HUES6 (cell line): Measurements from ENCODE around the gene METTL14.

Experiments used
- H3K27ac ChIP-seq: 2 replicates; pipeline ENCODE4 v1.7.0; 2013; ENCODE audit warnings: low read depth, mild to moderate bottlenecking, low read length, inconsistent platforms
- H3K27me3 ChIP-seq: 2 replicates; pipeline ENCODE4 v1.6.1; 2013; ENCODE audit warnings: low read length; ENCODE audit not compliant: control insufficient read depth, insufficient read depth
- H3K36me3 ChIP-seq: 2 replicates; pipeline ENCODE4 v1.6.1; 2013; ENCODE audit warnings: low read length; ENCODE audit not compliant: control insufficient read depth, insufficient read depth
- H3K4me1 ChIP-seq: 2 replicates; pipeline ENCODE4 v1.6.1; 2013; ENCODE audit warnings: low read length; ENCODE audit not compliant: control insufficient read depth, insufficient read depth
- H3K4me3 ChIP-seq: 2 replicates; pipeline ENCODE4 v1.5.1; 2013; ENCODE audit warnings: low read depth, low read length
- H3K9ac ChIP-seq: one replicate; pipeline ENCODE4 v1.6.1; 2013; ENCODE audit warnings: mild to moderate bottlenecking, low read length
- H3K9me3 ChIP-seq: 2 replicates; pipeline ENCODE4 v1.6.1; 2013; ENCODE audit warnings: low read depth, low read length; ENCODE audit not compliant: control insufficient read depth, insufficient read depth

The METTL14 gene

DNA sequence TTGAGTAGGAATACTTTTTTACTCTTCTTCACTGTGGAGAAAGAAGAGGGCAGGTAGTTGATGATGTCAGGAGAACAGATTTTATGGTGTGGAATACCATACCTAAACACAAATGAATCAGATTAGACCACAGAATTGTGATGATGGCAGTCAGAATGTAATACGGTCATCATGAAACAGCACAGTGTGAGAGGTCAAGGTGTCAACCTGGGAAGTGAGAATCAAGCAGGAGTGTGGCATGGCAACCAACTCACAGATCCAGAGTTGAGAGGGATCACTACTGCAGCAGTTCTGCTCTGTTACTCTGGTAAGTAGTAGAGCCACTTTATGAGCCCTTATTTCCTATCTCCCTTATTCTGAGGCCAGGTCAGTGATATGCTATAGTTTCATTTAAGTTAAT is 27.7 kb downstream of the METTL14 start:
- H3K36me3 ChIP-seq, result peaks cover 40% of the 10 kb centered on the region
- H3K27ac ChIP-seq, result no peak overlapping the region
- H3K27me3 ChIP-seq, result no peaks in the 10 kb centered on the region
- H3K9ac ChIP-seq, result no peak overlapping the region
- H3K4me3 ChIP-seq, result no peak overlapping the region
- H3K4me1 ChIP-seq, result no peaks in the 10 kb centered on the region
- no peaks in the 10 kb centered on the region for H3K9me3 ChIP-seq

DNA sequence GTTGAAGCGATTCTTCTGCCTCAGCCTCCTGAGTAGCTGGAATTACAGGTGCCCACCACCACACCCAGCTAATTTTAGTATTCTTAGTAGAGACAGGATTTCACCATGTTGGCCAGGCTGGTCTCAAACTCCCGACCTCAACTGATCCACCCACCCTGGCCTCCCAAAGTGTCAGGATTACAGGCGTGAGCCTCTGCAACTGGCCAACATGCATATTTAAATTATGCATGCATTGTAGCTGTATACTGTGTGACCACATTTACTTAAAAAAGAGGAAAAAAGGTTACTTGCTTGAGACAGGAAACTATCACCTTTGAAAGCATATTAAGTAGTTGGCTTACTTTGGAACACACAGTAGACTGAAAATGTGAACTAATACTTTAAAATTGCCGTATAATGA is 29.5 kb downstream of the METTL14 start:
- no peaks in the 10 kb centered on the region for H3K27me3 ChIP-seq
- no peak overlapping the region for H3K27ac ChIP-seq
- H3K9ac ChIP-seq, result no peak overlapping the region
- H3K9me3 ChIP-seq, result no peaks in the 10 kb centered on the region
- H3K4me3 ChIP-seq, result no peak overlapping the region
- H3K36me3 ChIP-seq, result peaks cover 26% of the 10 kb centered on the region
- H3K4me1 ChIP-seq, result no peaks in the 10 kb centered on the region

DNA sequence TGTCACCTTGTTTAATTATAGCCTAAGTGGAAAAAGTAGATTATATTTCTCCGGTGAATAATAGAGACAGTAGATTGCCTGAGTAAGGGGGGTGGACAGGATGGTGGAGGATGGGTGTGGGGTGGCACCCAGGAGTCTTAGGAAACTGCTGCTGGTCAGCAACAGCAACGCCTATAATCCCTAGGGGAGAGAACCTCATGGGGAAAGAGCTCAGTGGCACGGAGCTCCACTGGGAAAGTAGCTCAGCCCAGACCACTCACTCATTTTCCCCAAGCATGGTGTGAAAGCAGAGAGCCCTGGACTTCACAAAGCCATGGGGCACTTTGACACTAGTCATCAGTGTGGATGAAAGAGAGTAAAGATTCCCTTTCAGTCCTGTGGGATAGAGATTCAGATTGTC is 31.1 kb downstream of the METTL14 start:
- Histone ChIP-seq H3K27ac (no peak overlapping the region), H3K4me3 (no peak overlapping the region), H3K4me1 (no peaks in the 10 kb centered on the region), H3K36me3 (peaks cover 16% of the 10 kb centered on the region), H3K9ac (no peak overlapping the region), H3K9me3 (no peaks in the 10 kb centered on the region), H3K27me3 (no peaks in the 10 kb centered on the region)

- Histone ChIP-seq H3K27ac (no peak overlapping the region), H3K4me3 (no peak overlapping the region), H3K27me3 (no peaks in the 10 kb centered on the region), H3K4me1 (no peaks in the 10 kb centered on the region), H3K9ac (no peak overlapping the region), H3K36me3 (peaks cover 24% of the 10 kb centered on the region), H3K9me3 (no peaks in the 10 kb centered on the region)
Measured at GRCh38 chr4:118718511-118719170, 33.4 kb downstream of the METTL14 start.

GRCh38 chr4:118721752-118722151 is 36.6 kb downstream of the METTL14 start:
- no peak overlapping the region for H3K9ac ChIP-seq
- H3K9me3 ChIP-seq, result no peaks in the 10 kb centered on the region
- H3K4me3 ChIP-seq, result no peak overlapping the region
- no peaks in the 10 kb centered on the region for H3K4me1 ChIP-seq
- no peak overlapping the region for H3K27ac ChIP-seq
- no peaks in the 10 kb centered on the region for H3K27me3 ChIP-seq
- H3K36me3 ChIP-seq, result peaks cover 48% of the 10 kb centered on the region

- H3K4me1 ChIP-seq, result no peaks in the 10 kb centered on the region
- H3K36me3 ChIP-seq, result peaks cover 64% of the 10 kb centered on the region
- no peaks in the 10 kb centered on the region for H3K9me3 ChIP-seq
- no peak overlapping the region for H3K9ac ChIP-seq
- no peak overlapping the region for H3K4me3 ChIP-seq
- no peaks in the 10 kb centered on the region for H3K27me3 ChIP-seq
- no peak overlapping the region for H3K27ac ChIP-seq
Measured at GRCh38 chr4:118723369-118723768, 38.2 kb downstream of the METTL14 start.

DNA sequence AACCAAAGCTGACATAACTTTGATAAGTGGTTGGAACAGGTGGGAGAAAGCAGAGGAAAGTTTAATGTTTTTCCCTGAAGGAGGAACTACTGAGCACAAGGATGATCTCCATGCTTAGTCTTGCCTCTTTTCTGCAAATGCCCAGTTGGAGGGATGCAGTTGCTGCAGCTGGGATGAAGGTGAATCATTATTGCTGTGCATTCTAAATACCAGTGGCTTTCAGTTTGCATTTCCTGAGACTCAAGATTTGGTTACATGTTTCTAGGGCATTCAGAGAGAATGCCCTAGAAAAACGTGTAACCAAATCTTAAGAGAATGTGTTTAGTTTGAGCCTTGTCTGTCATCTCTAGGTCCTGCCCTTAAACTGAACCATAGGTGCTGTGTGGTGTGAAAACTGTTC is 42.2 kb downstream of the METTL14 start:
- Histone ChIP-seq H3K9ac (no peak overlapping the region), H3K4me3 (no peak overlapping the region), H3K27ac (no peak overlapping the region), H3K36me3 (peaks cover 86% of the 10 kb centered on the region), H3K4me1 (no peaks in the 10 kb centered on the region), H3K9me3 (no peaks in the 10 kb centered on the region), H3K27me3 (no peaks in the 10 kb centered on the region)

DNA sequence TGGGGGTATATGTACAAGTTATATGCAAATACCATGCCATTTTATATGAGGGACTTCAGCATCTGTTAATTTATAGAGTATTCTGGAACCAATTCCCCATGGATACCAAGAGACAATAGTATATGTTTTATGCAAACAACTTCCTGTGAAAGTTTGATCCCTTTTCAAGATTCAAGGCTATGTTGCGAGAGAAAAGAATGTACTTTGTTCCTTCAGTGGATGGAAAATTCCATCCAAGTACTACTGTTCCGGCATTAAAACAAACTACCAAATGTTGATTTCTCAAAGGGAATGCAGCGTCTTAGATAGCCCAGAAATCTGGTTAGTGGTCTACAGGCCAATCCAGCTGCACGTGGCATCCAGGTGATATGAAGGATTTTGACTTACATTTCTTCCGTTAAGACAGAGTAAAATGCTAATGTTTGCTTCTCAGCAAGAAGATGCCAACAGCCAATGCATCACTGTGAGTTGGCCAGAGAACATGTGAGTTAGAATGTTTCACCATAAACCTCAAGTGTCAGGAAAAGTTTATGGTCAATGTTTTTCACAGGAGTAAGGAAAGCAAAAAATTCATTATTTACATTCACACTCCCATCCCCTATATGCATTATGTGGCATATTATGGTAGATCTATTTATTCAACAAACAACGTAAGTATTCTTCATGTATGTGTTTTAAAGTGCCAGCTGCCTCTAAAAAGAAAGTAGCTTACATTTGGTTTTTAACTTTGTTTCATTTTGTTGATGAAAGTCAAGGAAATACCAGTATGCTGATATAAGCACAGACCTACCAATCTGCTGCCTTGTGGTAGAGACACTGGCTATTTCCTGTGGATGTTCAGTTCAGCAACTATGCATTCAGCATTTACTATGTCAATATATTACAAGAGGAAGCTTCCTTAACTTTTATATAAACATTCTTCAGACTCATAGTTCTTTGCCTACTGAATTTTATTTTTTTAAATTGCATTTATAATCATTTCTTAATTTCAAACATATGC is 44.4 kb downstream of the METTL14 start:
- Histone ChIP-seq H3K36me3 (peaks cover 86% of the 10 kb centered on the region), H3K4me1 (no peaks in the 10 kb centered on the region), H3K4me3 (no peak overlapping the region), H3K27ac (no peak overlapping the region), H3K9ac (no peak overlapping the region), H3K27me3 (no peaks in the 10 kb centered on the region), H3K9me3 (no peaks in the 10 kb centered on the region)

GRCh38 chr4:118730683-118731082 is 45.5 kb downstream of the METTL14 start:
- H3K27ac ChIP-seq, result no peak overlapping the region
- no peaks in the 10 kb centered on the region for H3K4me1 ChIP-seq
- H3K4me3 ChIP-seq, result no peak overlapping the region
- no peaks in the 10 kb centered on the region for H3K27me3 ChIP-seq
- H3K36me3 ChIP-seq, result peaks cover 82% of the 10 kb centered on the region
- H3K9ac ChIP-seq, result no peak overlapping the region
- no peaks in the 10 kb centered on the region for H3K9me3 ChIP-seq

- H3K9ac ChIP-seq, result no peak overlapping the region
- H3K27ac ChIP-seq, result no peak overlapping the region
- no peaks in the 10 kb centered on the region for H3K4me1 ChIP-seq
- peaks cover 80% of the 10 kb centered on the region for H3K36me3 ChIP-seq
- no peaks in the 10 kb centered on the region for H3K27me3 ChIP-seq
- no peak overlapping the region for H3K4me3 ChIP-seq
- no peaks in the 10 kb centered on the region for H3K9me3 ChIP-seq
Measured at GRCh38 chr4:118732591-118733330, 47.6 kb downstream of the METTL14 start.
